Kidney tubule cell (primary cell): ENCODE results near the gene OR51V1.
A peak's percentile ranks its signal among the peaks of the same experiment; 100 is the strongest.
"Not testable (repeated sequence)": the region's sequence is repeated elsewhere in the genome, so short reads cannot be mapped to it uniquely, and the experiment has no call there.

Experiments used
- DNase-seq: peaks from one replicate; pipeline ENCODE4 v3.0.0-alpha.2; 2018; ENCODE audit warnings: low spot score

OR51V1 gene

DNA sequence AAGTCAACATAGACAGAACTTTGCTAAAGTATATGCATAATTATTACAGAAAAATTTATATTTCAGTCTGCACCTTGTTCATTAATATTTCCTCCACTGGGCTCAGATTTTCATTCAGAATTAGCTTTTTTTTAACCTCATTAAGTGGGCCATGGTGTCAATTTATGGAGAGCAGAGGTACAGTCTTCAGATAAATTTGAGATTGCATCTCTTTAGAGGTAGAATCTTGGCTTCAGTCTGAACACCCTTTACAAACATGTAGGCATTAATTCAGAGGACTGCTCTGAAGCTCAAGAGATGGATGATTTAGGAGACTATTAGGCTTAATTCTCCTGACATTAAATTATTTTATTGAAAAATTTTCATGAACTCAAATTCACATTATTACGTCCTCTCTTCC lies 29.8 kb upstream of the OR51V1 start:
- no peak for DNase-seq

DNA sequence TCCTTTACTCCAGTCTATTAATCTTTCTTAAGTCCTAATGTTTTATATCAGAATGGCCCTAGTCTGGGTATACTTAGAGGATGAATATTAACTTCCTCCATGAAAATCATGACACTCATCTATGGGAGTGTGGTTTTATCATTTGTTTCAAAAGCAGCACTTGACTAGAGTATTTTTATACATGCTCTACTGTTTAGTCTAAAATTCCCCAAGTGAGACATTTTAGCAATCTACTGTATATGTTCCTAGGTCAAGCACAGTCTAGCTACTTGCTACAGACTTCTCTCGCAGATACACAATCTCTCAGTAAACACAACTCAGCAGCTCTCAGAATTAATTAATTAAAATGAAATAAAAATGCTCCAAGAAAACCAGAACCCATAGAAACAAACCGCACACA lies 29.3 kb upstream of the OR51V1 start:
- DNase-seq = no peak

DNA sequence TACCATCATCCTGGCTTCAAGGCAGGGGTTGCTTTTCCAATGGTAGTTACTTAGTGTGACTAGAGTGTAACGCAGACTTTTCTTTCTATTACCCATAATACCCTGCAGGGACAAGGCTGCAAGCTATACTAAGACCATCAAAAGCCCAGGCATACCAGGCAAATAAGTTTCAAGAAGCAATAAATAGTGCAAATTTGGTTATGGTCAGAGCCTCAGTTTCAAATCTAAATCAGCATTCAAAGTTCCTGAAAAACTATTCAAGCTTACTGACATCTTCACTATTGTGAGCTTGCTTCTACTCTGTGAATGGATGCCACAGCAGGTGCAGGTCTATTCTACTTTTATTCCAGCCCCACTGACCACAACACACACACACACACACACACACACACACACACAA lies 28.9 kb upstream of the OR51V1 start:
- no peak for DNase-seq

GRCh38 chr11:5228124-5228523 lies 27.6 kb upstream of the OR51V1 start:
- DNase-seq = no peak

GRCh38 chr11:5227681-5228080 lies 27.2 kb upstream of the OR51V1 start:
- DNase-seq = no peak

DNA sequence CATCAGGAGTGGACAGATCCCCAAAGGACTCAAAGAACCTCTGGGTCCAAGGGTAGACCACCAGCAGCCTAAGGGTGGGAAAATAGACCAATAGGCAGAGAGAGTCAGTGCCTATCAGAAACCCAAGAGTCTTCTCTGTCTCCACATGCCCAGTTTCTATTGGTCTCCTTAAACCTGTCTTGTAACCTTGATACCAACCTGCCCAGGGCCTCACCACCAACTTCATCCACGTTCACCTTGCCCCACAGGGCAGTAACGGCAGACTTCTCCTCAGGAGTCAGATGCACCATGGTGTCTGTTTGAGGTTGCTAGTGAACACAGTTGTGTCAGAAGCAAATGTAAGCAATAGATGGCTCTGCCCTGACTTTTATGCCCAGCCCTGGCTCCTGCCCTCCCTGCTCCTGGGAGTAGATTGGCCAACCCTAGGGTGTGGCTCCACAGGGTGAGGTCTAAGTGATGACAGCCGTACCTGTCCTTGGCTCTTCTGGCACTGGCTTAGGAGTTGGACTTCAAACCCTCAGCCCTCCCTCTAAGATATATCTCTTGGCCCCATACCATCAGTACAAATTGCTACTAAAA lies 26.3 kb upstream of the OR51V1 start, which contains the start of gene HBB:
Gene HBB (minus strand): TSS at position 340 of the 579 bp plus-strand sequence. CDS start 50 bp downstream, at position 290.
- DNase-seq = no peak

GRCh38 chr11:5225480-5225871 lies 25.0 kb upstream of the OR51V1 start:
- DNase-seq = no peak

- DNase-seq = no peak
Observed at GRCh38 chr11:5224538-5225479, 24.3 kb upstream of the OR51V1 start.

DNA sequence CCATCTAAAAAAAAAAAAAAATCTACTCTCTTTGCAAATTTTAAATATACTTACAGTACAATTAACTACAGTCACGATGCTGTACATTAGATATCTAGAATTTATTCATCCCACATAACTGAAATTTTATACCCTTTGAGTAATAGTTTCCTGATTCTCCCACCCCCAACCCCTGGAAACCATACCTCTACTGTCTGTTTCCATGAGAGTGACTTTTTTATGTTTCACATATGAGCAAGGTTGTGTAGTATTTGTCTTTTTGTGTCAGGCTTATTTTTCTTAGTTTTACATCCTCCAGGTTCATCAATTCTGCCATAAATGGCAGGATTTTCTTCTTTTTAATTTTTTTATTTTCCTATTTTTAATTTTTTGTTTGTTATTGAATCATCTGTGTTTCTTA lies 23.2 kb upstream of the OR51V1 start:
- no peak for DNase-seq

- DNase-seq = no peak
Observed at GRCh38 chr11:5223146-5223545, 22.7 kb upstream of the OR51V1 start.

GRCh38 chr11:5210376-5210885 lies 9.9 kb upstream of the OR51V1 start:
- no peak for DNase-seq

DNA sequence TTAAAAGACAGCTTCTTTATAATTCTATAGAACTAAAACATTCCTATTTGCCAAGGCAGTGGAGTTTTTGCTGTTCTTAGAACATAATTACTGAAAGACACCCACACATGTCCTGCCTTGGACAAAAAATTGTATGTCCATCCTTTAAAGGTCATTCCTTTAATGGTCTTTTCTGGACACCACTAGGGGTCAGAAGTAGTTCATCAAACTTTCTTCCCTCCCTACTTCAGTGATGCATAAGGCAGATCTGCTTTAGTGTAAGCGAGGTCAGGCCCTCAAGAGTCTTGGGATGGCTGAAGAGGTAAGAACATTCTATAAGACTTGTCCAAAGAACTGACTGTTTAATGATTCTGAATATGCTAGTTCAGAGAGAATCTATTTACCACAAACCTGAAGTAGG lies 4.3 kb upstream of the OR51V1 start:
- peak; percentile 74 for DNase-seq

DNA sequence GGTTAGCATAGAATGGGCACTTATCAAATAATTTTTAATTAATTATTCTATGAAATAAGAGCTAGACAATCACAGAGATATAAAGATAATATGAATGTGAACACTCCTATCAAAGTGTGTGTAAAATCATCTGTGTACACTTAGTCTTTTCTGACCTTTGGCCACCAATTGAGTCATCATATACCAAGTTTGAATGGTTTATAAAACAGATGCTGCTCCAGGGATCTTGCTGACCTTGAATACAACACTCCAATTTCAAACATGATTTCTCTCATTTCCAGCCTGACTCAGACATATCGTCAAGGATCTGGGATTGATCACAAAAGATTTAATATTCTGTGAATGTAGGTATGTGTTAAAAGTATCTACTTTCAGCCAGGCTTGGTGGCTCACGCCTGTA lies 2.9 kb upstream of the OR51V1 start:
- no peak for DNase-seq

- no peak for DNase-seq
Observed at GRCh38 chr11:5198285-5198684, 2.2 kb downstream of the OR51V1 start.

DNA sequence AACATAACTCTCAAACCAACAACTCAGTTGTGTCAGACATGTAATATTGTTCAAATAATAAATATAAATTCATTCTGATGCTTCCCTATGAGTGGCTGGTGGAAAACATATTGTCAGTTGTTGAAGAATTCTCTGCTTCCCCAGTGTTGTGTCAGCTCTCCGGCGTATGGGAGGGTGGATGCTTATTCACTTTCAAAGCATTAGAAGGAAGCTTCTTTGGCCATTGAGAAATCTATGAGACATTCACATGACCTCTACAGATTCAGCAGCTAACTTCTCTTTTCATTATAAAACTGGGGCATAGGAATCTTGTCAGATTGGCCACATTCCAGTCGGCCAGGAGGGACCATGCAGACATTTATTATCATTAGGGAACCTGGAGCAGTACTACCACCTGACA lies 2.9 kb downstream of the OR51V1 start:
- no peak for DNase-seq

- no peak for DNase-seq
Observed at GRCh38 chr11:5196731-5197130, 3.8 kb downstream of the OR51V1 start.

DNA sequence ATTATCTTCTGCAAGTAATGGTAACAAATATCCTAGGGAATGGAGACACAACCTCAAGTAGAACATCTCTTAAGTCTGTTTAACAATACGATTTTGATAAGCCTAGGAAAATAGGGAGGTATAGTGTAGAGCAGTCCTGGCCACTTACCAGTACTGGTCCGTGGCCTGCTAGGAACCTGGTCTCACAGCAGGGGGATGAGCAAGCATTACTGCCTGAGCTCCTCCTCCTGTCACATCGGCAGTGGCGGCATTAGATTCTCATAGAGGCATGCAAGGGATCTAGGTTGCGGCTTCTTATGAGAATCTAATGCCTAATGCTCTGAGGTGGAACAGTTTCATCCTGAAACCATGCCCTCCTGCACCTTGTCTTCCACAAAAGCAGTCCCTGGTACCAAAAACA lies 4.4 kb downstream of the OR51V1 start:
- DNase-seq = no peak

- DNase-seq = no peak
Observed at GRCh38 chr11:5192738-5193137, 7.7 kb downstream of the OR51V1 start.

DNA sequence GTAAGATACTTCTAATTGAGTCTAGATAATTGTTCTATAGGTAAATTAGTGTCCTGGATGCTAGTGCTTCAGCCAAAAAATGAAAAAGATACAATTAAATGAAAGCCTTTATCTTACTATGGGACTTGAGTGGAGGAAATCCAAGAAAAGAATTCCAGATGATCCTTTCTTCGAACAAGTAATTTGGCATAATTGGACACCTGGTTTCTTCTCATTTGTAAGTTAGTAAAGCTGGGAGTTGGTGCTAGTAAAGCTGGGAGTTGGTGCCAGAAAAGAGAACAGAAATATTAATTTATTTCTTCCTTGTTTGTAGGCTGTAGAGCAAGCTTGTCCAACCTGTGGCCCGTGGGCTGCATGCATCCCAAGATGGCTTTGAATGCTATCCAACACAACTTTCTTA lies 12.3 kb downstream of the OR51V1 start:
- no peak for DNase-seq

DNA sequence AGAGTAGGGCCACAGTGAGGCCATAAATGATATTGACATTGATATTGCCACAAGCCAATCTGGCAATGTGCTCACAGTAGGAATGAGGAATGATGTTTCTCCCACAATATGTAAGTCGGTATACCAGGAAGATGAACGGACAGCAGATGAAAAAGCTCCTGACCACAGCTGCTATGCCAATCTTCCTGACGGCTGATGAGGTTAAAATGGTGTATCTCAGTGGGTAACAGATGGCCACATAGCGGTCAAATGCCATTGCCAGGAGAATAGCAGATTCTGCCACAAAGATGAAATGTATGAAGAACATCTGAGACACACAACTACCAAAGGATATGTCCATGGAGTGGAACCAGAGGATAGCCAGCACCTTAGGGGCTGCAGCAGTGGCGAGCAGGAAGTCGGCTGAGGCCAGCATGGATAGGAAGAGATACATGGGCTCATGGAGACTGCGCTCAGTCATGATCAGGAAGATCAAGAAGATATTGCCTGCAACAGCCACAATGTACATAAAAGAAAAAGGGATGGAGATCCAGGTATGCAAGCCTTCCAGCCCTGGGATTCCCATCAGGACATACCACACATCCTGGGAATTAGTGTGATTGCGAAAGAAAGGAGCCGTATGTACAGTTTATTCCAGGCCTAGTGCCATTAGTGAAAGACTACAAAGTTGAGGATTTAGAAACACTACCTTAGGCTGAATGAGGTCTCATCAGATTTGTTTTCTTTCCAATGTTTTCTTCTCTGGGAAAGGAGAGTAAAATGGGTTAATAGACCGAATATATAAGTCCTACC lies 22.2 kb downstream of the OR51V1 start:
- DNase-seq = no peak

- DNase-seq = no peak
Observed at GRCh38 chr11:5174934-5175333, 25.5 kb downstream of the OR51V1 start.

DNA sequence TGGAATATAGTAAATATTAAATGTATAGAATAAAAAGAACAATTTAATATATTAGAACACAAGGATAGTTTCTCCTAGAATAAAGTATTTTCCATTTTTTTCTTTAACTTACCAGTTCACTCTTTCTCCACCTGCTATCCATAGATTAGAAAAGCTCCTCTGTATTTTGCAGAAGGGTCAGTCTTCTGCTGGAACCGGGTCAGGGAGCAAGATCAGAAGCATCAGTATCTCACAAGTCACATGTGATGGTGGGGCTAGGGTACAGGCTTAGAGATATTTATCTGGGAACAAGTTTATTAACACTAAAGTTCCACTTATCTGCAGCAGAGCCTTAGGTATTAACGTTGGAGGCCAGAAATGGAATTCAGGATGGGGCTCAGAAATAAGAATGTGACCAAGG lies 28.6 kb downstream of the OR51V1 start:
- DNase-seq = no peak

- not testable (repeated sequence) for DNase-seq
Observed at GRCh38 chr11:5165898-5166297, 34.6 kb downstream of the OR51V1 start.
